ENCODE measurements around the gene DUOXA2. TPM values are rescaled to one million over a fixed set of nuclear protein-coding genes. Genes with fewer than 3 reads are reported as not detected.
A peak's percentile ranks its signal among the peaks of the same experiment; 100 is the strongest.
"Not testable (repeated sequence)": the region's sequence is repeated elsewhere in the genome, so short reads cannot be mapped to it uniquely, and the experiment has no call there.

The DUOXA2 gene
- total RNA-seq, 2 experiments from 2014 or later: not detected

DNA sequence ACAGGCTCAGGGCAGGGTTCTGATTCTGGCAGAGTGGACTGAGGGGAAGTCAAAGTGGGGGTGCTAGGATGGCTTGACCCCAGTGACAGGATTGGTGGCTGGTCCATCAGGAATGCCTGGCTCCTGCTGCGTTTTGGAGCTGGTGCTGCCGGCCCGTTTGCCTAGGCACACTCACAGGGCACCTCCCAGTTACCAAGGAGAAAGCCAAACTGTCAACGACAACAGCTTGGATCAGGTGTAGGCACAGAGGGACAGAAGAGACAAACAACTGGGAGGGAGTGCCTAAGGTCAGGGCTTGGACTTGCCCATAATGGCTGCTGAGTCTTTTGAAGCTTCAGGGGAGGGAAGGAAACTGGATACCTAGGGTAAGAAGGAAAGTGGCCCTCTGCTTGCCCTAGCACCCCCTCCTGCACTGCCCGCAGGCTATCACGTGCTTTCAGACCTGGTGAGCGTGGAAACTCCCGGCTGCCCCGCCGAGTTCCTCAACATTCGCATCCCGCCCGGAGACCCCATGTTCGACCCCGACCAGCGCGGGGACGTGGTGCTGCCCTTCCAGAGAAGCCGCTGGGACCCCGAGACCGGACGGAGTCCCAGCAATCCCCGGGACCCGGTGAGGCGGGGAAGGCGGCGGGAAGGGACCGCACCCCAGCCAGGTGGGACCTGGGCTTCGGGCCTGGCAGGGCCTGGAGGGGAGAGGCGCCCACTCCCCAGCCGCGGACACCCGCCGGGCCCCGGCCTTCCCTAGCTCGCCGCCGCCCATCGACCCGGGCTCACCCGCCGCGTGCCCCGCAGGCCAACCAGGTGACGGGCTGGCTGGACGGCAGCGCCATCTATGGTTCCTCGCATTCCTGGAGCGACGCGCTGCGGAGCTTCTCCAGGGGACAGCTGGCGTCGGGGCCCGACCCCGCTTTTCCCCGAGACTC, 20.8 kb downstream of the DUOXA2 start:
- no peaks in the 10 kb centered on the region for H3K9me3 Mint-ChIP-seq
- peaks cover 32% of the 10 kb centered on the region for H3K27me3 Mint-ChIP-seq (ENCODE audit: low read depth)
- CTCF ChIA-PET: interaction anchor here (0.5 to 1.6 kb wide), 5 partner anchors 17 to 185 kb away, joined by 3 to 9 read pairs (median 3); no protein-coding TSS in a partner anchor
- intact Hi-C loops (cut with micrococcal nuclease): no loop called here
- H3K27ac Mint-ChIP-seq: no peak overlapping the region
- peak overlapping the region; percentile 42 for H3K4me3 Mint-ChIP-seq
- peak; percentile 52 for DNase-seq
- peaks cover 12% of the 10 kb centered on the region for H3K4me1 Mint-ChIP-seq (ENCODE audit: low read depth)
- H3K36me3 Mint-ChIP-seq (ENCODE audit: low read depth): no peaks in the 10 kb centered on the region

GRCh38 chr15:45135705-45136377, 21.7 kb downstream of the DUOXA2 start:
- Mint-ChIP-seq H3K4me1 (ENCODE audit: low read depth) (peaks cover 10% of the 10 kb centered on the region), H3K4me3 (peak overlapping the region; percentile 42), H3K27me3 (ENCODE audit: low read depth) (peaks cover 24% of the 10 kb centered on the region)
- DNase-seq; H3K27ac Mint-ChIP-seq; intact Hi-C loops (cut with micrococcal nuclease); H3K36me3 Mint-ChIP-seq (ENCODE audit: low read depth); H3K9me3 Mint-ChIP-seq: not testable (repeated sequence)
- CTCF ChIA-PET: interaction anchor here (0.5 to 1.6 kb wide), 3 partner anchors 18 to 131 kb away, joined by 3 to 5 read pairs (median 3); no protein-coding TSS in a partner anchor

DNA sequence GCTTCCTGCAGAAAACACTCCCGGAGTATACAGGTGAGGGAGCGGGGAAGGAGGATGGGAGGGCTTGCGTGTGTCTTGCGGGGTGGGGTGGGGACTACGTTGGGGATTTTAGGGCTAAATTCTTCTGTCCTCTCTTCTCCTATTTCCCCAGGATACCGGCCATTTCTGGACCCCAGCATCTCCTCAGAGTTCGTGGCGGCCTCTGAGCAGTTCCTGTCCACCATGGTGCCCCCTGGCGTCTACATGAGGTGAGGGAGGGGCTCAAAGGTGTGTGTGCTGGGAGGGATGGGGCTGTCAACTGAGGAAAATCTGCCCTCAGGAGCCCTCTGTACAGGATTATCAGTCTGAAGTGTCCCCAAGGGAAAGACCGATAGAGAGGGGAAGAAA, 22.2 kb downstream of the DUOXA2 start:
- peak; percentile 30 for DNase-seq
- CTCF ChIA-PET: no interaction called here

GRCh38 chr15:45137703-45138102, 23.6 kb downstream of the DUOXA2 start:
- Mint-ChIP-seq H3K27me3 (ENCODE audit: low read depth) (peaks cover 24% of the 10 kb centered on the region), H3K27ac (no peak overlapping the region), H3K9me3 (no peaks in the 10 kb centered on the region), H3K4me3 (no peak overlapping the region), H3K4me1 (ENCODE audit: low read depth) (peaks cover 10% of the 10 kb centered on the region), H3K36me3 (ENCODE audit: low read depth) (no peaks in the 10 kb centered on the region)
- DNase-seq: no peak
- intact Hi-C loops (cut with micrococcal nuclease): no loop called here
- CTCF ChIA-PET: interaction anchor here (1.9 kb wide), 1 partner anchor 20 kb away, joined by 6 read pairs; no protein-coding TSS in a partner anchor

More for the DNA sequence above, 22.2 kb downstream of the DUOXA2 start:
- H3K36me3 Mint-ChIP-seq (ENCODE audit: low read depth): no peaks in the 10 kb centered on the region
- H3K9me3 Mint-ChIP-seq: no peaks in the 10 kb centered on the region
- H3K27ac Mint-ChIP-seq: no peak overlapping the region
- H3K4me3 Mint-ChIP-seq: peak overlapping the region; percentile 42
- peaks cover 10% of the 10 kb centered on the region for H3K4me1 Mint-ChIP-seq (ENCODE audit: low read depth)
- peaks cover 24% of the 10 kb centered on the region for H3K27me3 Mint-ChIP-seq (ENCODE audit: low read depth)
- intact Hi-C loops (cut with micrococcal nuclease): no loop called here

DNA sequence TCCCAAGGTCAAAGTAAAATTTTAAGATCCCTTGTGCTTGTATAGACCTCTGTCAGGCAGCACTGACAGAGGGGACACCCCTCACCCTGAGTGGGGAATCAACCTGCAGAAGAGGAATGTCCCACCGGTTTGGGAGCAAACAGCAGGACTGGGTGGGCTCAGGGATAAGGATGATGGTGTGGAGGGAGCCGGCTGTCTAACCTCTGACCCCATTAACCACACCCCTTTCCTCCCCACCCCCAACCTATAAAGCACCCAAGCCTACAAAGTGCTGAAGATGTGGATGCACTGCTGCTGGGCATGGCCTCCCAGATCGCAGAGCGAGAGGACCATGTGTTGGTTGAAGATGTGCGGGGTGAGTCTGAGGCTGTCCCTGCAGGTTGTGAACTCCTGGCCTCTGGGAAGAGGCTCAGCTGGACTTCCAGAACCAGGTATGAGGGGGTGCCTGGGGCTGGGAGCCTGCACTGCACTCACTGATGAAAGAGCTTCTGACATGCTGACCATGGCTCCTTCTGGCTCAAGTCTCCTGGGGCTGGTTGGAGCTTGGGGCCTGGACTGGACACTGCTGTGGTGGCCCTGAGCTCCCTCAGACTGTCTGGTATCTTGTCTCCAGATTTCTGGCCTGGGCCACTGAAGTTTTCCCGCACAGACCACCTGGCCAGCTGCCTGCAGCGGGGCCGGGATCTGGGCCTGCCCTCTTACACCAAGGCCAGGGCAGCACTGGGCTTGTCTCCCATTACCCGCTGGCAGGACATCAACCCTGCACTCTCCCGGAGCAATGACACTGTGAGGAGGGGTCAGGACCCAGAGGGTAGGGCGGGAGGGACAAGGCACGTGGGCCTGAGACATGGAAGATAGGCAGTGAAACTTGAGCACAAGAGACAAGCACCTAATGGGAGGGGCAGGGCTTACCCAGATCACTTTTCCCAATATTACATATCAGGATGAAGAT, 25.0 kb downstream of the DUOXA2 start:
- Mint-ChIP-seq H3K4me1 (ENCODE audit: low read depth) (peaks cover 10% of the 10 kb centered on the region), H3K36me3 (ENCODE audit: low read depth) (no peaks in the 10 kb centered on the region), H3K9me3 (no peaks in the 10 kb centered on the region), H3K27me3 (ENCODE audit: low read depth) (peaks cover 18% of the 10 kb centered on the region), H3K4me3 (no peak overlapping the region), H3K27ac (no peak overlapping the region)
- DNase-seq: no peak
- CTCF ChIA-PET: interaction anchor here (1.5 kb wide), 1 partner anchor 10 kb away, joined by 3 read pairs; no protein-coding TSS in a partner anchor
- intact Hi-C loops (cut with micrococcal nuclease): no loop called here

GRCh38 chr15:45139770-45140169, 25.6 kb downstream of the DUOXA2 start:
- H3K27me3 Mint-ChIP-seq (ENCODE audit: low read depth): peaks cover 12% of the 10 kb centered on the region
- intact Hi-C loops (cut with micrococcal nuclease): no loop called here
- H3K4me1 Mint-ChIP-seq (ENCODE audit: low read depth): peaks cover 8% of the 10 kb centered on the region
- CTCF ChIA-PET: interaction anchor here (1.5 kb wide), 1 partner anchor 9 kb away, joined by 3 read pairs; no protein-coding TSS in a partner anchor
- no peaks in the 10 kb centered on the region for H3K9me3 Mint-ChIP-seq
- DNase-seq: no peak
- no peak overlapping the region for H3K4me3 Mint-ChIP-seq
- H3K36me3 Mint-ChIP-seq (ENCODE audit: low read depth): no peaks in the 10 kb centered on the region
- H3K27ac Mint-ChIP-seq: no peak overlapping the region

- Mint-ChIP-seq H3K4me1 (ENCODE audit: low read depth) (peaks cover 6% of the 10 kb centered on the region), H3K4me3 (no peak overlapping the region), H3K27ac (no peak overlapping the region), H3K27me3 (ENCODE audit: low read depth) (peaks cover 9% of the 10 kb centered on the region), H3K9me3 (no peaks in the 10 kb centered on the region), H3K36me3 (ENCODE audit: low read depth) (no peaks in the 10 kb centered on the region)
- DNase-seq: no peak
- intact Hi-C loops (cut with micrococcal nuclease): no loop called here
- CTCF ChIA-PET: interaction anchor here (1.1 to 1.5 kb wide), 2 partner anchors 8 to 22 kb away, joined by 3 read pairs; no protein-coding TSS in a partner anchor
Observed at GRCh38 chr15:45140557-45141250, 26.6 kb downstream of the DUOXA2 start.

DNA sequence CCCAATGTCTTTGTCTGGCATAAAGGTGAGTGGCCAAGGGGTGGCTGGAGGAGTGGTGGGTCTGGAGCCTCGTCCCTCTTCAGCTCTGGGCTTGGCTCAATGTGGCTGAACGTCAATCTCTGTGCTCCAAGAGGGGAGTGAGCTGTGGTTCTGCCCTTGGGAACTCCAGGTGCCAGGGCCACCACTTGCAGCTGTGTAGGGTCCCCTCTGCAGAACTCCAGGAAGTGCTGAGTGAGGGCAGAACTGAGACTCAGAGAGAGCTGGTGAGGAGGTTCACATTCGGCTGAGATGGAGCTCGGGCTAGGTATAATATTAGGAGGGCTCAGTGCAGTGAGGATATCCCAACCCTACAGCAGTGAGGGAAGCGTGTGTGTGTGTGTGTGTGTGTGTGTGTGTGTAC, 27.3 kb downstream of the DUOXA2 start:
- Mint-ChIP-seq H3K4me1 (ENCODE audit: low read depth) (peaks cover 1% of the 10 kb centered on the region), H3K4me3 (no peak overlapping the region), H3K36me3 (ENCODE audit: low read depth) (no peaks in the 10 kb centered on the region), H3K9me3 (no peaks in the 10 kb centered on the region), H3K27me3 (ENCODE audit: low read depth) (peaks cover 4% of the 10 kb centered on the region), H3K27ac (no peak overlapping the region)
- intact Hi-C loops (cut with micrococcal nuclease): no loop called here
- DNase-seq: no peak
- CTCF ChIA-PET: interaction anchor here (1.0 to 2.3 kb wide), 3 partner anchors 22 to 63 kb away, joined by 3 to 12 read pairs (median 4); no protein-coding TSS in a partner anchor

DNA sequence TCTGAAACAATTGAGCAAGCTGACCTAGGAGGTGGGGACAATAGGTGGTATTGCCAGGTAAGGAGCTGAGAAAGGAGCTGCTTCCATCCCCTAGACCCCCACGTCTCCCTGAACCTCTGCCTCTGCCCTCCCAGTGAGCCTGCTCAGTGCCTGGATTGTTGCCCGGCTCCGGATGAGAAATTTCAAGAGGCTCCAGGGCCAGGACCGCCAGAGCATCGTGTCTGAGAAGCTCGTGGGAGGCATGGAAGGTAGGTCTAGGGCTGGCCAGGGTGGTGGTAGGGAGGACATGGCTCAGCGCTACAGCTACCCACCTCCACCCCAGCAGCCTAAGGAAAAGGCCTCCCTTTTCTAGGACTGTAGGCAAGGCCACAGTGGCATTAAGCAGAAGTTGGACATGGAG, 28.9 kb downstream of the DUOXA2 start:
- CTCF ChIA-PET: interaction anchor here (2.3 kb wide), 1 partner anchor 25 kb away, joined by 12 read pairs; no protein-coding TSS in a partner anchor
- no peaks in the 10 kb centered on the region for H3K36me3 Mint-ChIP-seq (ENCODE audit: low read depth)
- H3K4me3 Mint-ChIP-seq: no peak overlapping the region

GRCh38 chr15:45143946-45144345, 29.8 kb downstream of the DUOXA2 start:
- DNase-seq: no peak
- no peaks in the 10 kb centered on the region for H3K36me3 Mint-ChIP-seq (ENCODE audit: low read depth)
- H3K4me3 Mint-ChIP-seq: no peak overlapping the region
- CTCF ChIA-PET: no interaction called here
- H3K27me3 Mint-ChIP-seq (ENCODE audit: low read depth): no peaks in the 10 kb centered on the region
- intact Hi-C loops (cut with micrococcal nuclease): no loop called here
- H3K4me1 Mint-ChIP-seq (ENCODE audit: low read depth): no peaks in the 10 kb centered on the region
- H3K27ac Mint-ChIP-seq: no peak overlapping the region
- H3K9me3 Mint-ChIP-seq: no peaks in the 10 kb centered on the region

More for the DNA sequence above, 28.9 kb downstream of the DUOXA2 start:
- DNase-seq: no peak
- Mint-ChIP-seq H3K27ac (no peak overlapping the region), H3K4me1 (ENCODE audit: low read depth) (no peaks in the 10 kb centered on the region), H3K9me3 (no peaks in the 10 kb centered on the region), H3K27me3 (ENCODE audit: low read depth) (no peaks in the 10 kb centered on the region)
- intact Hi-C loops (cut with micrococcal nuclease): no loop called here

DNA sequence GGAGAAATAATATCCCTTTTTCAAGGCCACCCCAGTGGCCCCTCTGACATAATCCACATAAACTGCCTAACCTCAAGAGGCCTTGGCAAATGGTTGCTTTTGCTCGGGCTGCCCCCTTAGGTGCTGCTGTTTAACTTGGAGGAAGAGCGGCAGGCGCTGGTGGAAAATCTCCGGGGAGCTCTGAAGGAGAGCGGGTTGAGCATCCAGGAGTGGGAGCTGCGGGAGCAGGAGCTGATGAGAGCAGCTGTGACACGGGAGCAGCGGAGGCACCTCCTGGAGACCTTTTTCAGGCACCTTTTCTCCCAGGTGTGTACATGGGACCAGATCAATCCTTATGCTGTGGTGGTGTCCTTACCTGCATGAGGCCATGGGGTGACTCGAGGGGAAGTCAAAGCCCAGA, 30.6 kb downstream of the DUOXA2 start:
- CTCF ChIA-PET: no interaction called here
- no peaks in the 10 kb centered on the region for H3K4me1 Mint-ChIP-seq (ENCODE audit: low read depth)
- no peaks in the 10 kb centered on the region for H3K9me3 Mint-ChIP-seq
- H3K27me3 Mint-ChIP-seq (ENCODE audit: low read depth): no peaks in the 10 kb centered on the region
- H3K36me3 Mint-ChIP-seq (ENCODE audit: low read depth): no peaks in the 10 kb centered on the region
- no peak for DNase-seq
- H3K4me3 Mint-ChIP-seq: no peak overlapping the region
- H3K27ac Mint-ChIP-seq: no peak overlapping the region
- intact Hi-C loops (cut with micrococcal nuclease): no loop called here

Data from activated naive CD4-positive, alpha-beta T cell treated with anti-CD3 and anti-CD28 coated beads for 36 hours (primary cell).